Esophagus muscularis mucosa (tissue), 4 donors: ENCODE results near the gene FTCD. TPM values are rescaled to one million over a fixed set of nuclear protein-coding genes. Genes with fewer than 3 reads are reported as not detected.

Source experiments
- DNase-seq: peaks from one replicate; pipeline ENCODE4 v3.0.0-alpha.2; 2017; ENCODE audit errors: extremely low spot score
- H3K27ac ChIP-seq, 4 donors: fragments of 200-600 bp; sonication (generic); replicated peaks in 1 of 4; 1 replicate in 3 of 4; 2 replicates in 1 of 4; pipeline ENCODE4 v1.5.1; 2016 to 2019; ENCODE audit warnings: mild to moderate bottlenecking in 1 of 4
- H3K27me3 ChIP-seq, 4 donors: fragments of 200-600 bp; sonication (generic); one replicate each; pipeline versions ENCODE4 v1.5.1 to v1.6.0; 2016 to 2019
- H3K36me3 ChIP-seq, 4 donors: fragments of 200-600 bp; sonication (generic); one replicate each; pipeline ENCODE4 v1.5.1; 2016 to 2019
- H3K4me1 ChIP-seq, 4 donors: fragments of 200-600 bp; sonication (generic); one replicate each; pipeline ENCODE4 v1.5.1; 2016 to 2019
- H3K4me3 ChIP-seq, 4 donors: fragments of 200-600 bp; sonication (generic); 1 replicate in 2 of 4; 2 replicates in 2 of 4; pipeline ENCODE4 v1.5.1; 2016 to 2019; ENCODE audit warnings: mild to moderate bottlenecking in 4 of 4, moderate library complexity in 1 of 4
- H3K9me3 ChIP-seq, 4 donors: fragments of 200-600 bp; sonication (generic); 1 replicate in 3 of 4; 2 replicates in 1 of 4; pipeline ENCODE4 v1.5.1; 2016 to 2019
- CTCF ChIP-seq, 3 experiments: fragments of 200-600 bp in 2 of 3; fragments of 450-650 bp in 1 of 3; sonication (generic) in 2 of 3; IDR thresholded peaks; one replicate each; pipeline ENCODE4 v1.5.1; 2017 to 2019; ENCODE audit warnings: antibody characterized with exemption in 3 of 3, mild to moderate bottlenecking in 2 of 3, moderate library complexity in 1 of 3
- EP300 ChIP-seq: sonication (generic); formaldehyde crosslinking; IDR thresholded peaks from one replicate; pipeline ENCODE4 v1.6.1; 2017; ENCODE audit warnings: antibody characterized with exemption
- POLR2A ChIP-seq: fragments of 450-650 bp; IDR thresholded peaks from one replicate; pipeline ENCODE4 v1.6.1; 2017; ENCODE audit warnings: antibody characterized with exemption, moderate library complexity, mild to moderate bottlenecking, low read depth
- POLR2AphosphoS5 ChIP-seq, 2 donors: sonication (generic); formaldehyde crosslinking; IDR thresholded peaks; one replicate each; pipeline ENCODE4 v1.6.1; 2017; ENCODE audit warnings: antibody characterized with exemption in 2 of 2
- WGBS: methylation state at CpG from one replicate; pipeline ENCODE4 v1.1.5; 2018; 5-methylcytosine and 5-hydroxymethylcytosine counted together
- intact Hi-C: fragments of 100-400 bp; cut with DNase I; formaldehyde crosslinking; loops from one replicate; pipeline ENCODE4 v1.15.1; 2023
- total RNA-seq, 4 donors: library from RNA; depleted of rRNA; stranded (reverse); fragments of >200 nt; gene quantifications; one replicate each; pipeline versions ENCODE4 v1.1.0 to v1.2.1, GENCODE V29; 2016

FTCD gene
- total RNA-seq, 4 donors from 2014 or later: 0.26 to 2.5 (median 1.2) TPM; not detected in 1

GRCh38 chr21:46199436-46200373 is 44.3 kb upstream of the FTCD start:
- WGBS: 78% methylated on average over 13 of the region's 13 CpGs
- Histone ChIP-seq H3K36me3 (peaks cover 41 to 89% (median 72%) of the 10 kb centered on the region in 4 donors), H3K9me3 (no peaks in the 10 kb centered on the region), H3K27me3 (no peaks in the 10 kb centered on the region), H3K4me1 (peaks cover 0 to 5% (median 0%) of the 10 kb centered on the region in 4 donors), H3K4me3 (no peak overlapping the region), H3K27ac (no peak overlapping the region)
- no peak for TF ChIP-seq POLR2AphosphoS5 (IDR thresholded peaks at IDR 0.05)
- TF ChIP-seq EP300: no peak
- no peak for TF ChIP-seq CTCF (IDR thresholded peaks at IDR 0.05)
- TF ChIP-seq POLR2A: no peak
- no peak for DNase-seq
- intact Hi-C loops: no loop called here

GRCh38 chr21:46196733-46197132 is 41.4 kb upstream of the FTCD start:
- intact Hi-C loops: no loop called here
- Histone ChIP-seq H3K9me3 (no peaks in the 10 kb centered on the region), H3K36me3 (peaks cover 59 to 93% (median 83%) of the 10 kb centered on the region in 4 donors), H3K27ac (no peak overlapping the region), H3K4me1 (no peaks in the 10 kb centered on the region), H3K27me3 (no peaks in the 10 kb centered on the region), H3K4me3 (no peak overlapping the region)
- DNase-seq: no peak
- WGBS: 89% methylated on average over 19 of the region's 20 CpGs
- TF ChIP-seq POLR2A (no peak), POLR2AphosphoS5 (IDR thresholded peaks at IDR 0.05) (no peak), EP300 (no peak), CTCF (IDR thresholded peaks at IDR 0.05) (no peak)

- Histone ChIP-seq H3K9me3 (no peaks in the 10 kb centered on the region), H3K27ac (no peak overlapping the region), H3K4me1 (peaks cover 3 to 9% (median 5%) of the 10 kb centered on the region in 4 donors), H3K27me3 (no peaks in the 10 kb centered on the region), H3K4me3 (no peak overlapping the region), H3K36me3 (peaks cover 59 to 97% (median 90%) of the 10 kb centered on the region in 4 donors)
- intact Hi-C loops: no loop called here
- no peak for DNase-seq
- whole genome bisulfite sequencing: 86% methylated on average over 14 of the region's 20 CpGs
- no peak for TF ChIP-seq EP300
- no peak for TF ChIP-seq CTCF (IDR thresholded peaks at IDR 0.05)
- TF ChIP-seq POLR2AphosphoS5 (IDR thresholded peaks at IDR 0.05): no peak
- TF ChIP-seq POLR2A: no peak
Observed at GRCh38 chr21:46195595-46196195, 40.3 kb upstream of the FTCD start.

GRCh38 chr21:46194374-46195334 is 39.3 kb upstream of the FTCD start:
- H3K27ac ChIP-seq: no peak overlapping the region
- no peak for DNase-seq
- TF ChIP-seq POLR2A (no peak), CTCF (IDR thresholded peaks at IDR 0.05) (no peak), EP300 (no peak), POLR2AphosphoS5 (IDR thresholded peaks at IDR 0.05) (no peak)
- H3K36me3 ChIP-seq: peaks cover 55 to 97% (median 89%) of the 10 kb centered on the region in 4 donors
- intact Hi-C loops: no loop called here
- H3K9me3 ChIP-seq: no peaks in the 10 kb centered on the region
- H3K27me3 ChIP-seq: no peaks in the 10 kb centered on the region
- 87% methylated on average over 26 of the region's 34 CpGs for WGBS
- peaks cover 14 to 19% (median 15%) of the 10 kb centered on the region in 4 donors for H3K4me1 ChIP-seq
- no peak overlapping the region for H3K4me3 ChIP-seq
